ENCODE data around the gene TXNIP.

Gene TXNIP

GRCh38 chr1:146010126-146010738 lies 13.9 kb upstream of the TXNIP start:
- DNase-seq: no peak

- DNase-seq: no peak
These were observed 11.2 kb upstream of the TXNIP start for GRCh38 chr1:146007489-146008133.

GRCh38 chr1:146001709-146002108 lies 5.3 kb upstream of the TXNIP start:
- no peak for DNase-seq

- no peak for DNase-seq
These were observed 3.1 kb upstream of the TXNIP start for GRCh38 chr1:145999321-146000024.

- no peak for DNase-seq
These were observed 1.3 kb upstream of the TXNIP start for GRCh38 chr1:145997718-145998023.

GRCh38 chr1:145997016-145997717 lies 788 bp upstream of the TXNIP start:
- DNase-seq: no peak

- no peak for DNase-seq
These were observed 381 bp downstream of the TXNIP start for GRCh38 chr1:145995964-145996432.

GRCh38 chr1:145995148-145995881 lies 1.1 kb downstream of the TXNIP start:
- no peak for DNase-seq

GRCh38 chr1:145994391-145995120 lies 1.8 kb downstream of the TXNIP start:
- DNase-seq: no peak

GRCh38 chr1:145993618-145994390 lies 2.6 kb downstream of the TXNIP start:
- no peak for DNase-seq

- no peak for DNase-seq
These were observed 3.3 kb downstream of the TXNIP start for GRCh38 chr1:145992958-145993617.

- no peak for DNase-seq
These were observed 3.9 kb downstream of the TXNIP start for GRCh38 chr1:145992502-145992936.

- DNase-seq: no peak
These were observed 4.5 kb downstream of the TXNIP start for GRCh38 chr1:145991735-145992412.

- DNase-seq: no peak
These were observed 6.0 kb downstream of the TXNIP start for GRCh38 chr1:145990249-145990855.

- no peak for DNase-seq
These were observed 7.6 kb downstream of the TXNIP start for GRCh38 chr1:145988773-145989172.

- no peak for DNase-seq
These were observed 8.5 kb downstream of the TXNIP start for GRCh38 chr1:145987926-145988325.

GRCh38 chr1:145986551-145986950 lies 9.8 kb downstream of the TXNIP start:
- no peak for DNase-seq

- peak; percentile 81 for DNase-seq
These were observed 10.6 kb downstream of the TXNIP start for GRCh38 chr1:145985502-145986439.
